Naive thymus-derived CD4-positive, alpha-beta T cell (primary cell): ENCODE results near the gene UGGT1. TPM values are rescaled to one million over a fixed set of nuclear protein-coding genes. Genes with fewer than 3 reads are reported as not detected.
A peak's percentile ranks its signal among the peaks of the same experiment; 100 is the strongest.
"Not testable (repeated sequence)": the region's sequence is repeated elsewhere in the genome, so short reads cannot be mapped to it uniquely, and the experiment has no call there.

Source experiments
- ATAC-seq: fragments of 150-1000 bp; cut with Tn5 transposase; 2 replicates; pipeline ENCODE4 v1.10.0; 2021; ENCODE audit warnings: mild to moderate bottlenecking, moderate library complexity
- CTCF ChIA-PET: fragments of 350-600 bp; sonication (Branson Sonifier 250); formaldehyde crosslinking; loops from one replicate; lab custom pipeline; 2021; ENCODE audit warnings: antibody characterized with exemption; lab: Charles Lee
- POLR2A ChIA-PET: fragments of 350-600 bp; sonication (Branson Sonifier 250); formaldehyde crosslinking; loops from one replicate; lab custom pipeline; 2021; ENCODE audit warnings: antibody characterized with exemption, inconsistent platforms; lab: Charles Lee
- DNase-seq, 9 donors: peaks; one replicate each; pipeline versions ENCODE4 v3.0.0 to v3.0.0-alpha.2; 2020 to 2022; ENCODE audit warnings: mixed read lengths in 1 of 9
- H3K27ac ChIP-seq: one replicate; pipeline ENCODE4 v1.7.0; 2013; ENCODE audit warnings: mild to moderate bottlenecking, low read depth, low read length, moderate library complexity
- H3K27me3 ChIP-seq, 2 donors: one replicate each; pipeline ENCODE4 v1.7.0; 2013; ENCODE audit warnings: low read length in 2 of 2, mild to moderate bottlenecking in 2 of 2, moderate library complexity in 2 of 2; ENCODE audit not compliant: control insufficient read depth in 2 of 2, insufficient read depth in 2 of 2
- H3K36me3 ChIP-seq, 3 experiments: 1 replicate in 2 of 3; 2 replicates in 1 of 3; pipeline ENCODE4 v1.7.0; 2013; ENCODE audit warnings: low read length in 3 of 3, mild to moderate bottlenecking in 3 of 3, moderate library complexity in 1 of 3; ENCODE audit not compliant: insufficient read depth in 3 of 3, control insufficient read depth in 2 of 3
- H3K4me1 ChIP-seq, 2 donors: one replicate each; pipeline ENCODE4 v1.7.0; 2013; ENCODE audit warnings: low read length in 2 of 2, mild to moderate bottlenecking in 2 of 2, moderate library complexity in 1 of 2; ENCODE audit not compliant: control insufficient read depth in 2 of 2, insufficient read depth in 2 of 2
- H3K4me3 ChIP-seq: 2 replicates; pipeline ENCODE4 v1.7.0; 2013; ENCODE audit warnings: mild to moderate bottlenecking, low read length
- H3K9me3 ChIP-seq, 3 experiments: 1 replicate in 2 of 3; 2 replicates in 1 of 3; pipeline ENCODE4 v1.7.0; 2013; ENCODE audit warnings: low read length in 3 of 3; ENCODE audit not compliant: control insufficient read depth in 2 of 3
- H3K27ac Mint-ChIP-seq, 9 donors: one replicate each; pipeline ENCODE4 v1.8.0; 2020 to 2022; ENCODE audit warnings: mixed read lengths in 9 of 9, mild to moderate bottlenecking in 8 of 9, moderate library complexity in 5 of 9, inconsistent platforms in 2 of 9
- H3K27me3 Mint-ChIP-seq, 5 donors: one replicate each; pipeline ENCODE4 v1.8.0; 2021 to 2022; ENCODE audit warnings: mixed read lengths in 5 of 5, mild to moderate bottlenecking in 1 of 5
- H3K36me3 Mint-ChIP-seq, 5 donors: one replicate each; pipeline ENCODE4 v1.8.0; 2020 to 2022; ENCODE audit warnings: mixed read lengths in 5 of 5, mild to moderate bottlenecking in 3 of 5, inconsistent platforms in 1 of 5
- H3K4me1 Mint-ChIP-seq, 7 donors: one replicate each; pipeline ENCODE4 v1.8.0; 2020 to 2022; ENCODE audit warnings: mixed read lengths in 7 of 7, mild to moderate bottlenecking in 3 of 7, inconsistent platforms in 1 of 7
- H3K4me3 Mint-ChIP-seq, 10 donors: one replicate each; pipeline ENCODE4 v1.8.0; 2020 to 2022; ENCODE audit warnings: mild to moderate bottlenecking in 10 of 10, mixed read lengths in 10 of 10, moderate library complexity in 6 of 10, inconsistent platforms in 2 of 10
- H3K9me3 Mint-ChIP-seq, 11 donors: one replicate each; pipeline ENCODE4 v1.8.0; 2020 to 2022; ENCODE audit warnings: mixed read lengths in 11 of 11, mild to moderate bottlenecking in 4 of 11, inconsistent platforms in 1 of 11, moderate library complexity in 1 of 11
- intact Hi-C, 2 donors: fragments of 100-400 bp; cut with micrococcal nuclease; formaldehyde crosslinking; loops; one replicate each; pipeline ENCODE4 v1.15.1; 2023
- polyA plus RNA-seq, 2 donors: library from polyadenylated mRNA; unstranded; fragments of 300-500 nt; fragmentation: Illumina TruSeq; gene quantifications; one replicate each; pipeline ENCODE4 v1.2.3, GENCODE V29; 2021
- total RNA-seq, 6 experiments: library from RNA in 5 of 6; stranded (reverse) in 5 of 6; gene quantifications; 1 replicate in 5 of 6; 2 replicates in 1 of 6; pipeline ENCODE4 v1.2.3 and lab custom pipeline; 2021 to 2026

The UGGT1 gene
- total and polyA plus RNA-seq, 7 experiments from 2014 or later: 11.6 to 75.6 (median 42.7) TPM

- H3K36me3 Mint-ChIP-seq, H3K27ac ChIP-seq, ATAC-seq, H3K27me3 ChIP-seq, H3K4me1 ChIP-seq, H3K27ac Mint-ChIP-seq, POLR2A ChIA-PET, intact Hi-C loops, H3K36me3 ChIP-seq, H3K4me1 Mint-ChIP-seq, DNase-seq, H3K9me3 ChIP-seq, H3K4me3 Mint-ChIP-seq, H3K9me3 Mint-ChIP-seq, CTCF ChIA-PET, H3K4me3 ChIP-seq: not testable (repeated sequence)
- peaks cover 0 to 11% (median 0%) of the 10 kb centered on the region in 5 donors for H3K27me3 Mint-ChIP-seq
These were observed 117.8 kb downstream of the UGGT1 start for GRCh38 chr2:128208631-128209324.

GRCh38 chr2:128214251-128214650 lies 123.3 kb downstream of the UGGT1 start:
- Mint-ChIP-seq H3K27ac (no peak overlapping the region), H3K4me3 (no peak overlapping the region), H3K4me1 (peaks cover 0 to 13% (median 3%) of the 10 kb centered on the region in 7 donors), H3K36me3 (no peaks in the 10 kb centered on the region), H3K27me3 (peaks cover 0 to 3% (median 0%) of the 10 kb centered on the region in 5 donors), H3K9me3 (peaks cover 0 to 2% (median 0%) of the 10 kb centered on the region in 11 donors)
- POLR2A ChIA-PET: no interaction called here
- Histone ChIP-seq H3K27me3 (no peaks in the 10 kb centered on the region), H3K9me3 (no peaks in the 10 kb centered on the region), H3K4me3 (no peak overlapping the region), H3K27ac (no peak overlapping the region), H3K4me1 (no peaks in the 10 kb centered on the region), H3K36me3 (no peaks in the 10 kb centered on the region)
- ATAC-seq (no peak), DNase-seq (no peak)
- intact Hi-C loops: no loop called here
- CTCF ChIA-PET: no interaction called here

DNA sequence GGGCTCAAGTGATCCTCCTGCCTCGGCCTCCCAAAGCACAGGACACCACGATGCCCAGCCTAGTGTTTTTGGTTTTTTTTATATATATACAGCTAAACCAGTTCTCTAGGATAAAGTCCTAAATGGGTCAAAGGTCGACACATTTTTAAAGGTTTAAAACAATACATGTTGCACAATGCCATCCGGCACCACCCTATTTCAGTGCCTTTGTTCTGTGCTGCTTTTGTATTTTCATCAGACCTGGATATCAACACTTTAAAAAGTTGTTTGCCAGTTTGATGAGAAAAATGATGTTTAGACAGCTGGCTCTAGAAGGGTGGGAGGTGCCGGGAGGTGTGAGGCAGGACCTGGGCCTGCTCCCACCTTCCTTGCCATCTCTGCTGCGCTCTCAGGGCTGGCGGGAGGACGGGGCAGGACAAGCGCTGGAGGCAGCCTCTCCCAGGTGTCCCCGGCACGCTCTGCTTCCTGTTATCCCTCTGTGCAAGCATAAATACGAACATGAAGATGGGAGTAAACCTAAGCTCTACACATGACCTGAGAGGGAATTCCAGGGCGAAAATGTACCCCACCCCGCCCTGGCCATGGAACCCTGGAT lies 124.0 kb downstream of the UGGT1 start:
- no peaks in the 10 kb centered on the region for H3K36me3 Mint-ChIP-seq
- intact Hi-C loops: no loop called here
- Histone ChIP-seq H3K4me3 (no peak overlapping the region), H3K9me3 (no peaks in the 10 kb centered on the region), H3K36me3 (no peaks in the 10 kb centered on the region), H3K4me1 (no peaks in the 10 kb centered on the region), H3K27me3 (no peaks in the 10 kb centered on the region), H3K27ac (no peak overlapping the region)
- no peak for ATAC-seq
- H3K4me1 Mint-ChIP-seq: peaks cover 0 to 13% (median 3%) of the 10 kb centered on the region in 7 donors
- peaks cover 0 to 3% (median 0%) of the 10 kb centered on the region in 5 donors for H3K27me3 Mint-ChIP-seq
- POLR2A ChIA-PET: no interaction called here
- H3K4me3 Mint-ChIP-seq: no peak overlapping the region
- DNase-seq: no peak
- H3K27ac Mint-ChIP-seq: peak overlapping the region in 1 of 9 donors; percentile 67
- CTCF ChIA-PET: no interaction called here
- peaks cover 0 to 2% (median 0%) of the 10 kb centered on the region in 11 donors for H3K9me3 Mint-ChIP-seq

GRCh38 chr2:128215897-128216642 lies 125.1 kb downstream of the UGGT1 start:
- no peak for DNase-seq
- Histone ChIP-seq H3K36me3 (no peaks in the 10 kb centered on the region), H3K27ac (no peak overlapping the region), H3K27me3 (no peaks in the 10 kb centered on the region), H3K4me1 (no peaks in the 10 kb centered on the region), H3K4me3 (no peak overlapping the region), H3K9me3 (no peaks in the 10 kb centered on the region)
- peak; percentile 75 for ATAC-seq
- Mint-ChIP-seq H3K27ac (peak overlapping the region in 1 of 9 donors; percentile 21), H3K36me3 (no peaks in the 10 kb centered on the region), H3K4me3 (no peak overlapping the region), H3K27me3 (peaks cover 0 to 3% (median 0%) of the 10 kb centered on the region in 5 donors), H3K4me1 (peaks cover 0 to 13% (median 3%) of the 10 kb centered on the region in 7 donors), H3K9me3 (peaks cover 0 to 2% (median 0%) of the 10 kb centered on the region in 11 donors)
- ChIA-PET CTCF (no interaction called here), POLR2A (no interaction called here)
- intact Hi-C loops: no loop called here

- no peaks in the 10 kb centered on the region for H3K4me1 ChIP-seq
- H3K4me3 ChIP-seq: no peak overlapping the region
- Mint-ChIP-seq H3K27me3 (peaks cover 0 to 3% (median 0%) of the 10 kb centered on the region in 5 donors), H3K27ac (no peak overlapping the region), H3K36me3 (no peaks in the 10 kb centered on the region), H3K4me1 (peaks cover 0 to 13% (median 3%) of the 10 kb centered on the region in 7 donors), H3K4me3 (no peak overlapping the region), H3K9me3 (peaks cover 0 to 2% (median 0%) of the 10 kb centered on the region in 11 donors)
- ChIA-PET POLR2A (no interaction called here), CTCF (no interaction called here)
- H3K27me3 ChIP-seq: no peaks in the 10 kb centered on the region
- no peaks in the 10 kb centered on the region for H3K9me3 ChIP-seq
- ATAC-seq (peak; percentile 46), DNase-seq (no peak)
- no peaks in the 10 kb centered on the region for H3K36me3 ChIP-seq
- no peak overlapping the region for H3K27ac ChIP-seq
- intact Hi-C loops: no loop called here
These were observed 126.7 kb downstream of the UGGT1 start for GRCh38 chr2:128217671-128218070.

DNA sequence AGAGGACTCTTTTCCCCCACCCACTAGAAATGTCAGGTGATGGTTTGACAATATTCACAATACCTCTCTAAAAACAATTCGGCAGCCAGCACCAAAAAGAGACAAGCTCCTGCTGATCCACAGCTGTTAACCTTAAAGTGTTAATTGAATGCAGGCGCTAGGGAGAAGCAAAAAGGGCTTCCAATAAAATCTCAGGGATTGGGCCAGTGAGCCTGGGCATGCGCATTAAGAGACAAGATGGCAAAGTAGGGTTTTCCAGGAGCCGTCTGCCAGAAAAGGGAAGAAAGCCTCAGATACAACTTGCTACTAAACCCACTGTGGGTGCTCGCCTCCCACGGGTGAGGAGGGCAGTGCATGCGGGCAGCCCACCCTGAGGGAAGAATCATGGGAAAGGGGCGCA lies 128.9 kb downstream of the UGGT1 start:
- DNase-seq: no peak
- H3K36me3 Mint-ChIP-seq: no peaks in the 10 kb centered on the region
- H3K36me3 ChIP-seq: no peaks in the 10 kb centered on the region
- no peak overlapping the region for H3K27ac Mint-ChIP-seq
- peaks cover 0 to 4% (median 2%) of the 10 kb centered on the region in 5 donors for H3K27me3 Mint-ChIP-seq
- no peak overlapping the region for H3K27ac ChIP-seq
- H3K4me3 ChIP-seq: no peak overlapping the region
- ChIA-PET POLR2A (no interaction called here), CTCF (no interaction called here)
- H3K9me3 Mint-ChIP-seq: peaks cover 0 to 2% (median 0%) of the 10 kb centered on the region in 11 donors
- no peaks in the 10 kb centered on the region for H3K4me1 ChIP-seq
- H3K27me3 ChIP-seq: no peaks in the 10 kb centered on the region
- intact Hi-C loops: no loop called here
- no peak overlapping the region for H3K4me3 Mint-ChIP-seq
- no peaks in the 10 kb centered on the region for H3K9me3 ChIP-seq
- no peak for ATAC-seq
- peaks cover 0 to 13% (median 3%) of the 10 kb centered on the region in 7 donors for H3K4me1 Mint-ChIP-seq
